Ovary (tissue), 3 donors: ENCODE results near the gene DRC7.

Source experiments
- EP300 ChIP-seq: sonication (generic); formaldehyde crosslinking; IDR thresholded peaks from one replicate; pipeline ENCODE4 v1.6.1; 2017; ENCODE audit warnings: antibody characterized with exemption
- POLR2A ChIP-seq: fragments of 450-650 bp; IDR thresholded peaks from one replicate; pipeline ENCODE4 v1.6.1; 2017; ENCODE audit warnings: antibody characterized with exemption, mild to moderate bottlenecking, moderate library complexity
- TF ChIP-seq, protein P1 (sequence below), 3 donors: fragments of 450-650 bp in 2 of 3; fragments of 200-600 bp in 1 of 3; IDR thresholded peaks; one replicate each; pipeline versions ENCODE4 v1.5.1 to v1.8.0; 2016 to 2022; ENCODE audit warnings: antibody characterized with exemption in 3 of 3, mild to moderate bottlenecking in 1 of 3
- donor health status: DM: no; HTN: no; CAD: no.

GRCh38 chr16:57727610-57728009 lies 33.0 kb downstream of the DRC7 start:
- TF ChIP-seq, protein P1, sequence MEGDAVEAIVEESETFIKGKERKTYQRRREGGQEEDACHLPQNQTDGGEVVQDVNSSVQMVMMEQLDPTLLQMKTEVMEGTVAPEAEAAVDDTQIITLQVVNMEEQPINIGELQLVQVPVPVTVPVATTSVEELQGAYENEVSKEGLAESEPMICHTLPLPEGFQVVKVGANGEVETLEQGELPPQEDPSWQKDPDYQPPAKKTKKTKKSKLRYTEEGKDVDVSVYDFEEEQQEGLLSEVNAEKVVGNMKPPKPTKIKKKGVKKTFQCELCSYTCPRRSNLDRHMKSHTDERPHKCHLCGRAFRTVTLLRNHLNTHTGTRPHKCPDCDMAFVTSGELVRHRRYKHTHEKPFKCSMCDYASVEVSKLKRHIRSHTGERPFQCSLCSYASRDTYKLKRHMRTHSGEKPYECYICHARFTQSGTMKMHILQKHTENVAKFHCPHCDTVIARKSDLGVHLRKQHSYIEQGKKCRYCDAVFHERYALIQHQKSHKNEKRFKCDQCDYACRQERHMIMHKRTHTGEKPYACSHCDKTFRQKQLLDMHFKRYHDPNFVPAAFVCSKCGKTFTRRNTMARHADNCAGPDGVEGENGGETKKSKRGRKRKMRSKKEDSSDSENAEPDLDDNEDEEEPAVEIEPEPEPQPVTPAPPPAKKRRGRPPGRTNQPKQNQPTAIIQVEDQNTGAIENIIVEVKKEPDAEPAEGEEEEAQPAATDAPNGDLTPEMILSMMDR (IDR thresholded peaks at IDR 0.05): no peak
- TF ChIP-seq POLR2A (no peak), EP300 (no peak)
